Neural progenitor cell (in vitro differentiated cells): ENCODE data around the gene DENND2A. TPM values are rescaled to one million over a fixed set of nuclear protein-coding genes. Genes with fewer than 3 reads are reported as not detected.

Experiments
- DNase-seq: peaks from one replicate; pipeline ENCODE4 v3.0.0-alpha.2; 2016; ENCODE audit warnings: low spot score
- H2AFZ ChIP-seq: fragments of 200-600 bp; sonication (generic); replicated peaks from 2 replicates; pipeline ENCODE4 v1.6.1; 2016; ENCODE audit warnings: antibody characterized with exemption
- H3F3A ChIP-seq: fragments of 200-600 bp; sonication (generic); 2 replicates; pipeline ENCODE4 v1.6.1; 2016; ENCODE audit warnings: antibody characterized with exemption, low read depth
- H3K27ac ChIP-seq: fragments of 200-600 bp; sonication (generic); 2 replicates; pipeline ENCODE4 v1.5.1; 2016; ENCODE audit warnings: mild to moderate bottlenecking
- H3K27me3 ChIP-seq: fragments of 200-600 bp; sonication (generic); 2 replicates; pipeline ENCODE4 v1.6.1; 2016; ENCODE audit warnings: mild to moderate bottlenecking, moderate library complexity
- H3K36me3 ChIP-seq: fragments of 200-600 bp; sonication (generic); 2 replicates; pipeline ENCODE4 v1.5.1; 2016
- H3K4me1 ChIP-seq: fragments of 200-600 bp; sonication (generic); 2 replicates; pipeline ENCODE4 v1.6.1; 2016; ENCODE audit warnings: mixed run types
- H3K4me2 ChIP-seq: fragments of 200-600 bp; sonication (generic); 2 replicates; pipeline ENCODE4 v1.6.1; 2016
- H3K4me3 ChIP-seq: fragments of 200-600 bp; sonication (generic); 2 replicates; pipeline ENCODE4 v1.5.1; 2016
- H3K79me2 ChIP-seq: fragments of 200-600 bp; sonication (generic); 2 replicates; pipeline ENCODE4 v1.6.1; 2016; ENCODE audit warnings: low read depth
- H3K9ac ChIP-seq: fragments of 200-600 bp; sonication (generic); 2 replicates; pipeline ENCODE4 v1.6.1; 2016
- H3K9me3 ChIP-seq: fragments of 200-600 bp; sonication (generic); 2 replicates; pipeline ENCODE4 v1.5.1; 2016; ENCODE audit warnings: low read depth
- H4K20me1 ChIP-seq: fragments of 200-600 bp; sonication (generic); 2 replicates; pipeline ENCODE4 v1.6.1; 2016; ENCODE audit warnings: low read depth
- H3K27ac Mint-ChIP-seq: 3 replicates; pipeline ENCODE4 v1.8.0; 2021; ENCODE audit warnings: mixed read lengths
- H3K27me3 Mint-ChIP-seq: 2 replicates; pipeline ENCODE4 v1.8.0; 2022; ENCODE audit warnings: low read depth, mild to moderate bottlenecking, inconsistent platforms, moderate library complexity, mixed read lengths; ENCODE audit not compliant: insufficient read depth
- H3K36me3 Mint-ChIP-seq: 3 replicates; pipeline ENCODE4 v1.8.0; 2021; ENCODE audit warnings: mixed read lengths
- H3K4me1 Mint-ChIP-seq: 3 replicates; pipeline ENCODE4 v1.8.0; 2021; ENCODE audit warnings: mixed read lengths
- H3K4me3 Mint-ChIP-seq: 3 replicates; pipeline ENCODE4 v1.8.0; 2021; ENCODE audit warnings: mild to moderate bottlenecking, moderate library complexity, mixed read lengths
- H3K9me3 Mint-ChIP-seq: 3 replicates; pipeline ENCODE4 v1.8.0; 2020; ENCODE audit warnings: mixed read lengths
- EZH2 ChIP-seq: fragments of 200-600 bp; sonication (generic); IDR thresholded peaks from 2 replicates; pipeline ENCODE4 v1.6.1; 2017; ENCODE audit warnings: antibody characterized with exemption, mild to moderate bottlenecking, moderate library complexity
- EZH2phosphoT487 ChIP-seq: fragments of 200-600 bp; sonication (generic); IDR thresholded peaks from 2 replicates; pipeline ENCODE4 v1.6.1; 2017; ENCODE audit warnings: antibody characterized with exemption
- total RNA-seq: library from RNA; depleted of rRNA; stranded (reverse); fragments of >200 nt; gene quantifications from 2 replicates; pipeline ENCODE4 v1.2.3, GENCODE V29; 2015; ENCODE audit warnings: low replicate concordance
- TF ChIP-seq, protein P1 (sequence below): fragments of 200-600 bp; sonication (generic); IDR thresholded peaks from 2 replicates; pipeline ENCODE4 v1.5.1; 2017; ENCODE audit warnings: antibody characterized with exemption, mild to moderate bottlenecking

Gene DENND2A
- total RNA-seq, 1 donor from 2014 or later = 27.0 TPM

GRCh38 chr7:140485500-140486265 is 154.9 kb downstream of the DENND2A start:
- peak overlapping the region; percentile 26 for H2AFZ ChIP-seq
- no peak for DNase-seq

GRCh38 chr7:140484951-140485499 is 155.6 kb downstream of the DENND2A start:
- Histone ChIP-seq H3K9me3 (no peaks in the 10 kb centered on the region), H4K20me1 (no peaks in the 10 kb centered on the region), H3F3A (peaks cover 6% of the 10 kb centered on the region), H3K9ac (no peak overlapping the region), H3K4me2 (no peak overlapping the region), H3K27me3 (no peaks in the 10 kb centered on the region), H3K4me1 (peaks cover 9% of the 10 kb centered on the region), H3K27ac (no peak overlapping the region), H3K4me3 (no peak overlapping the region), H3K79me2 (no peaks in the 10 kb centered on the region), H3K36me3 (no peaks in the 10 kb centered on the region), H2AFZ (peak overlapping the region; percentile 26)
- H3K36me3 Mint-ChIP-seq = no peaks in the 10 kb centered on the region
- H3K27me3 Mint-ChIP-seq = peaks cover 9% of the 10 kb centered on the region
- no peak overlapping the region for H3K4me3 Mint-ChIP-seq
- H3K4me1 Mint-ChIP-seq = peaks cover 5% of the 10 kb centered on the region
- TF ChIP-seq, protein P1, sequence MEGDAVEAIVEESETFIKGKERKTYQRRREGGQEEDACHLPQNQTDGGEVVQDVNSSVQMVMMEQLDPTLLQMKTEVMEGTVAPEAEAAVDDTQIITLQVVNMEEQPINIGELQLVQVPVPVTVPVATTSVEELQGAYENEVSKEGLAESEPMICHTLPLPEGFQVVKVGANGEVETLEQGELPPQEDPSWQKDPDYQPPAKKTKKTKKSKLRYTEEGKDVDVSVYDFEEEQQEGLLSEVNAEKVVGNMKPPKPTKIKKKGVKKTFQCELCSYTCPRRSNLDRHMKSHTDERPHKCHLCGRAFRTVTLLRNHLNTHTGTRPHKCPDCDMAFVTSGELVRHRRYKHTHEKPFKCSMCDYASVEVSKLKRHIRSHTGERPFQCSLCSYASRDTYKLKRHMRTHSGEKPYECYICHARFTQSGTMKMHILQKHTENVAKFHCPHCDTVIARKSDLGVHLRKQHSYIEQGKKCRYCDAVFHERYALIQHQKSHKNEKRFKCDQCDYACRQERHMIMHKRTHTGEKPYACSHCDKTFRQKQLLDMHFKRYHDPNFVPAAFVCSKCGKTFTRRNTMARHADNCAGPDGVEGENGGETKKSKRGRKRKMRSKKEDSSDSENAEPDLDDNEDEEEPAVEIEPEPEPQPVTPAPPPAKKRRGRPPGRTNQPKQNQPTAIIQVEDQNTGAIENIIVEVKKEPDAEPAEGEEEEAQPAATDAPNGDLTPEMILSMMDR = no peak
- TF ChIP-seq EZH2 = no peak
- no peak for TF ChIP-seq EZH2phosphoT487
- no peak for DNase-seq
- no peak overlapping the region for H3K27ac Mint-ChIP-seq
- no peaks in the 10 kb centered on the region for H3K9me3 Mint-ChIP-seq

More at GRCh38 chr7:140485500-140486265, 154.9 kb downstream of the DENND2A start:
- no peaks in the 10 kb centered on the region for H4K20me1 ChIP-seq
- H3K27ac ChIP-seq = no peak overlapping the region
- Mint-ChIP-seq H3K36me3 (no peaks in the 10 kb centered on the region), H3K27me3 (peaks cover 9% of the 10 kb centered on the region), H3K4me1 (peaks cover 5% of the 10 kb centered on the region), H3K27ac (no peak overlapping the region), H3K9me3 (no peaks in the 10 kb centered on the region), H3K4me3 (no peak overlapping the region)
- H3K27me3 ChIP-seq = no peaks in the 10 kb centered on the region
- no peaks in the 10 kb centered on the region for H3K9me3 ChIP-seq
- H3K4me1 ChIP-seq = peaks cover 9% of the 10 kb centered on the region
- H3K79me2 ChIP-seq = no peaks in the 10 kb centered on the region
- H3K36me3 ChIP-seq = no peaks in the 10 kb centered on the region
- TF ChIP-seq EZH2 (no peak), EZH2phosphoT487 (no peak)
- TF ChIP-seq, protein P1 = no peak
- H3K4me2 ChIP-seq = no peak overlapping the region
- H3K9ac ChIP-seq = no peak overlapping the region
- H3K4me3 ChIP-seq = no peak overlapping the region
- H3F3A ChIP-seq = peaks cover 5% of the 10 kb centered on the region

DNA sequence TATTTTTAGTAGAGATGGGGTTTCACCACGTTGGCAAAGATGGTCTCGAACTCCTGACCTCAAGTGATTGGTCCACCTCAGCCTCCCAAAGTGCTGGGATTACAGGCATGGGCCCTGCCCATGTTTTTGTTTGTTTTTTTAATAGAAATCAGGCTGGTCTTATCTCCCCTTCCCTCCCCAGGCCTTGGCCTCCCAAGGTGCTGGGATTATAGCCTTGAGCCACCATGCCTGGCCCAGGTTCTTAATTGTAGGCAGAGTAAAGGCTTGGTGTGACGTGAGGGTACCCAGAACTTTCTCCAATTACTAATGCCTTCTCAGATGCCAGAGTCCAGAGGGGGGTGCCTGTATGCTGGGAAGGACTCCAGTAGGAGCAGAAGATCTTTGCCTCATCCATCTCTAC is 156.1 kb downstream of the DENND2A start:
- TF ChIP-seq EZH2 (no peak), EZH2phosphoT487 (no peak)
- TF ChIP-seq, protein P1 = no peak
- Histone ChIP-seq H3F3A (peaks cover 11% of the 10 kb centered on the region), H3K36me3 (no peaks in the 10 kb centered on the region), H3K4me3 (no peak overlapping the region), H3K27ac (no peak overlapping the region), H4K20me1 (no peaks in the 10 kb centered on the region), H3K4me1 (peaks cover 9% of the 10 kb centered on the region), H2AFZ (no peak overlapping the region), H3K79me2 (no peaks in the 10 kb centered on the region), H3K27me3 (no peaks in the 10 kb centered on the region), H3K9ac (no peak overlapping the region), H3K4me2 (no peak overlapping the region), H3K9me3 (no peaks in the 10 kb centered on the region)
- peaks cover 5% of the 10 kb centered on the region for H3K4me1 Mint-ChIP-seq
- no peak overlapping the region for H3K27ac Mint-ChIP-seq
- H3K36me3 Mint-ChIP-seq = no peaks in the 10 kb centered on the region
- no peaks in the 10 kb centered on the region for H3K9me3 Mint-ChIP-seq
- H3K27me3 Mint-ChIP-seq = peaks cover 9% of the 10 kb centered on the region
- no peak for DNase-seq
- no peak overlapping the region for H3K4me3 Mint-ChIP-seq
